Endothelial cell of umbilical vein (primary cell): ENCODE data around the gene SAC3D1.

Source experiments
- CTCF ChIP-seq, 2 donors: IDR thresholded peaks; 1 replicate in 1 of 2; 2 replicates in 1 of 2; pipeline ENCODE4 v1.5.1; 2011; ENCODE audit warnings: low read length in 2 of 2, mild to moderate bottlenecking in 2 of 2, moderate library complexity in 2 of 2, control low read depth in 1 of 2, inconsistent platforms in 1 of 2, low read depth in 1 of 2; ENCODE audit not compliant: insufficient read depth in 1 of 2; ENCODE audit errors: extremely low read depth in 1 of 2
- EZH2 ChIP-seq: IDR thresholded peaks from 2 replicates; pipeline ENCODE4 v1.6.1; 2012; ENCODE audit warnings: borderline replicate concordance, low read depth, mild to moderate bottlenecking, moderate library complexity, low read length, inconsistent platforms; ENCODE audit not compliant: severe bottlenecking
- GATA2 ChIP-seq: IDR thresholded peaks from 2 replicates; pipeline ENCODE4 v1.7.0; 2011; ENCODE audit warnings: low read depth, mild to moderate bottlenecking, moderate library complexity, mixed read lengths, low read length; ENCODE audit not compliant: insufficient read length, insufficient read depth
- JUN ChIP-seq: IDR thresholded peaks from 2 replicates; pipeline ENCODE4 v1.6.1; 2011; ENCODE audit warnings: borderline replicate concordance, low read depth; ENCODE audit not compliant: insufficient read length, insufficient read depth
- MAX ChIP-seq: IDR thresholded peaks from 2 replicates; pipeline ENCODE4 v1.6.1; 2011; ENCODE audit not compliant: insufficient read depth, insufficient read length
- MYC ChIP-seq: IDR thresholded peaks from one replicate; pipeline ENCODE4 v1.6.1; 2011; ENCODE audit warnings: mild to moderate bottlenecking, low read depth, low read length
- POLR2A ChIP-seq: IDR thresholded peaks from 2 replicates; pipeline ENCODE4 v1.6.1; 2012; ENCODE audit warnings: low read depth, mild to moderate bottlenecking, control low read depth, low read length
- POLR2AphosphoS5 ChIP-seq: IDR thresholded peaks from 2 replicates; pipeline ENCODE4 v1.6.1; 2012; ENCODE audit warnings: low read depth, mild to moderate bottlenecking, control low read depth, low read length, moderate library complexity; ENCODE audit not compliant: insufficient read depth

GRCh38 chr11:65078151-65078550 lies 37.1 kb downstream of the SAC3D1 start:
- TF ChIP-seq CTCF (IDR thresholded peaks at IDR 0.05; ENCODE audit: extremely low read depth in 1 of 2, insufficient read depth in 1 of 2, low read depth in 1 of 2, low read length in 2 of 2) (peak; percentile 51 to 67), MAX (no peak), EZH2 (no peak), POLR2A (no peak), GATA2 (no peak), POLR2AphosphoS5 (no peak), MYC (no peak), JUN (no peak)
